SIG-M5 treated with dmso at 0.1 percent for 504 hours (cell line): ENCODE data around the gene TFAM.

Experiments
- DNase-seq: peaks from one replicate; lab custom pipeline; 2025; ENCODE audit not compliant: unreplicated experiment; lab: John Stamatoyannopoulos, UW

TFAM gene

GRCh38 chr10:58384999-58385783 is at the start of gene TFAM:
TSS of gene TFAM (plus strand) at chr10:58385410. CDS start at chr10:58385548, 138 bp downstream.
- peak; percentile 84 for DNase-seq

- no peak for DNase-seq
Observed at GRCh38 chr10:58336242-58336641, 49.0 kb upstream of the TFAM start.

DNA sequence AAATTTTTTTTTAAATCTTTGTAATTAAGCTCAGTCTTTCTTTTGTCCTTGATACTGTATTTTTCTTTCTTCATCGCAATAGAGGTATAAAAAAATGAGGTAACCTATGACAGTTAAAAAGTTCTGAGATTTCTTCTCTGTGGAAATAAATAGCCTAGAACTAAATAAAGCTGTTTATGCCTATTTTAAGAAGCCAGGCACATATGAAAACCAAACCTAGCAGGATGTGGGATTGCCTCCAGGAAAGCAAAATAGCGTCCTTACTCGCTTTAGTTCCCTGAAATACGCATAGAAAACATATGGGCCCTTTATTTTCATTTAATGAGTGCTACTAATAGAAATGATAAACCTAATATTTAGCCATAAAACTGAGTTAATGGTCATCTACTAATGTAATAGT is 43.8 kb upstream of the TFAM start:
- no peak for DNase-seq

- DNase-seq, result no peak
Observed at GRCh38 chr10:58341947-58342346, 43.3 kb upstream of the TFAM start.

- DNase-seq, result no peak
Observed at GRCh38 chr10:58347967-58348366, 37.2 kb upstream of the TFAM start.

DNA sequence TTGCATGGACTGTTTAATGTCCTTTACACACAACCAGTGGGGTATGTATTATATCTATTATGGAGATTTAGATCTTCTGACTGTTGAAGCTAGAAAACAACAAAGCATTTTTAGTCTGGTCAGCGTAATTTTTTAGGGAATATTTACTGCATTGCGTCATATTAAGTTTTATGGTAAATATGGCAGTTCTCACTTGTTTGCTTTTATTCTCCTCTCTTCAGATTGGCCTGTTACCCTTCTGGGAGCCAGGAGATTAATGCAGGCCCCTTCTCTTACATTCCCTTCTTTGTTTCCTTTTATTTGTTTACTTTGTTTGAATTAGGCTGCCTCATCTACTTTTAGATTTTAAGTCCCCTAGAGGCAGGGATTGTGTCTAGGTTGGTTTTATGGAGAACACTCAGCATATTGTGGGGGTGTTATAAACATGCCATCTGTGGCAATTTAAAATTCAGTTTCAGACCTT is 36.6 kb upstream of the TFAM start:
- DNase-seq, result no peak

DNA sequence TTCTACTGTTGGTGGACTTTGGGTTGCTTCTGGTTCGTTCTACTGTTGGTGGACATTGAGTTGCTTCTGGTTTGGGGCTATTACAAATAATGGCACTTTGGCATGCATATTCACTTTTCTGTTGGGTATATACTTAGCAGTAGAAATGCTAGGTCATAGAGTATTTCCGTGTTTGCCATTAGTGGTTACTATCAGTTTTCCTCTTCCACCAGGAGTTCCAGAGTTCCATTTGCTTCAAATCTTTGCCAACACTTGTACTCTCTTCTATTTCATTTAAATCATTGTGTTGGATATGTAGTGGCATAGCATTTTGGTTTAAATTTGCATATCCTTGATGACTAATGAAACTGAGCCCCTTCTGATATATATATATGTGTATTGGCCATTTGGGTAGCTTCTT is 35.2 kb upstream of the TFAM start:
- no peak for DNase-seq

GRCh38 chr10:58350619-58351323 is 34.4 kb upstream of the TFAM start:
- peak; percentile 29 for DNase-seq

DNA sequence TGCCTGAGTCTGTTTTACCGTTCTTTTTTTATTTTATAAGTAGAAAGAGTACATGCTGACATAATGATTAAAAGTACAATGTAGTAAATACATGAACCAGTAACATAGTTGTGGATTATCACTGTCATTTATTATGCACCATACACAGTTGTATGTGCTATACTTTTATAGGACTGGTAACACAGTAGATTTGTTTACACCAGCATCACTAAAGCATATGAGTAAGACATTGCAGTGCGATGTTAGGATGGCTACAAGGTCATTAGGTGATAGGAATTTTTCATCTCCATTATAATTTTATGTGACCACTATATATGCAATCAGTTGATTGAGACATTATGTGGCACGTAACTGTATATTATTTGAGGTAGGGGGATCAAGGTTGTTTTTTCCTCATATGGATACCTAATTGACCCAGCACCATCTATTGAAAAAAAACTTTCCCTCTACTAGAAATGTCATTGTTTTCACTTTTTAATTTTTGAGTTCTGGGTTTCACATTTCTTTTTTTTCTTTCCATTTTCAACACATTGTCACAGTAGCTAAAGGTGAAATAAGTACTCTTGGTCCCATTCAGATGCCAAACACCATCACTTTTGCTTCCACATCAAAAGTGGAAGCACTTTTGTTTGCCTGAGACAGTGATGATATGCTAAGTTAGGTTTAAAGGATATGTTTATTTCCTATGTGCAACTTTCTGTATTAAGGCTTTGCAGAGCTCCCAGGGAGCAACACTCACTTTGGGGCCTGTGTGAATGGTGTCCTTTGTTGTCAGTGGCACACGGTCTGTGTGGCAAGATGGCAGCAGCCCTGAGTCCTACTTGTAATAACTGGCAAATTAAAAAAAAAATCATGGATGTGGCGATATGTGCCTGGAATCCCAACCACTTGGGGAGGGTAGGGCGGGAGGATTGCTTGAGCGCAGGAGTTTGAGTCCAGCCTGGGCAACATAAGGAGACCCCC is 33.3 kb upstream of the TFAM start:
- DNase-seq, result no peak

GRCh38 chr10:58352956-58353610 is 32.1 kb upstream of the TFAM start:
- DNase-seq, result no peak

- DNase-seq, result no peak
Observed at GRCh38 chr10:58356756-58357155, 28.5 kb upstream of the TFAM start.

GRCh38 chr10:58358314-58358933 is 26.8 kb upstream of the TFAM start:
- DNase-seq, result no peak

DNA sequence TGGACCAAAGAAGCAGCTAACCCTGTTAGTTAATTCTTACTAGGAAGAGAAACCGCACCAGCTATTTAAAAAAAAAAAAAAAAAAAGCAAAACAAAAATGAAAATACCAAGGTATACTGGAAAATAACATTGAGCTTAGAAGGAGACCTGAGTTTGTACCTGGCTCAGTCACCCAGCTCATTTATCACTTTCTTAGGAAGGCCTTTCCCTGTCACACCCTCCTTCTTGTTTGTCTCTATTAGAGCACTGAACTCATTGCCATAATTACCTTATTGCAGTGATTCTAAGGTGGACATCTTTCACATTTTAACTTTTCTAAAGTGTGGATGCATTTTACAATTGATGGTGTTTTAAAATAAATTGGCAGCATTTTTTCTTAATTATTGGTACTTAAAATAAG is 26.3 kb upstream of the TFAM start:
- DNase-seq, result no peak

DNA sequence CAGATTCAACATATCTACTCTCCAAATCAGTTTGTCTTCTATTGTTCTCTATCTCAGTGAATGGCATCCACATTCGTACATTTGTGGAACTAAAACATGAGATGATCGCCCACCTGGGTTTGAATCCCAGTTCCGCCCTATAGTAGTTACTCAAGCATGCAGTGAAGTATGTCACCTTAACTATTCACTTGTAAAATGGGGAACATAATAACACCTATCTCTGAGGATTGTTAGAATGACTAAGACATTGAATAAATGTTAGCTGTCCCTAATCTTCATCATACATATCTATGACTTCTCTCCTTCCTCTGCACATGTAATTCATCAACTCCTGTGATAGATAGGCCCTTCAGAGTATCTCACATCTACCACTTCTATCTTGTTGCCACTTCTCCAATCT is 25.7 kb upstream of the TFAM start:
- no peak for DNase-seq

DNA sequence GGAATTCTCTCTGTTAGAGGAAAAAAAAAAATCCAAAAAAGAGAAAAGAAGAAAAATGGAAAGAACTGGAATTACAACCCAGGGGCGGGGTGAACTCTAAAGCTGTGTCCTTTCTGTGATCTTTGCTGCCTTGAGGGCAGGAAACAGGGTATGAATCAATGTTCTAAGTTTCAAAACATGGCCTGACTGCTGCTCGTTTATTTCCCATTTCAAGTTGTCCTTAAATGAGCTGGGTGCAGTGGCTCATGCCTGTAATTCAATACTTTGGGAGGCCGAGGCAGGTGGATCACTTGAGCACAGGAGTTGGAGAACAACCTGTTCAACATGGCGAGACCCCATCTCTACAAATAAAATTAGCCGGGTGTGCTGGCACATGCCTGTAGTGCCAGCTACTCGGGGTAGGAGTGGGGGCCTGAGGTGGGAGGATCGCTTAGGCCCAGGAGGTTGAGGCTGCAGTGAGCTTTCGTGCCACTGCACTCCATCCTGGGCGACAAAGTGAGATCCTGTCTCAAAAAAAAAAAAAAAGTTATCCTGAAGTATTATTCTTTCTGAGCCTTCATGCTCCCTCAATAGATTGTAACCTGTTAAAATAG is 24.7 kb upstream of the TFAM start:
- DNase-seq, result no peak

- no peak for DNase-seq
Observed at GRCh38 chr10:58361353-58361752, 23.9 kb upstream of the TFAM start.

DNA sequence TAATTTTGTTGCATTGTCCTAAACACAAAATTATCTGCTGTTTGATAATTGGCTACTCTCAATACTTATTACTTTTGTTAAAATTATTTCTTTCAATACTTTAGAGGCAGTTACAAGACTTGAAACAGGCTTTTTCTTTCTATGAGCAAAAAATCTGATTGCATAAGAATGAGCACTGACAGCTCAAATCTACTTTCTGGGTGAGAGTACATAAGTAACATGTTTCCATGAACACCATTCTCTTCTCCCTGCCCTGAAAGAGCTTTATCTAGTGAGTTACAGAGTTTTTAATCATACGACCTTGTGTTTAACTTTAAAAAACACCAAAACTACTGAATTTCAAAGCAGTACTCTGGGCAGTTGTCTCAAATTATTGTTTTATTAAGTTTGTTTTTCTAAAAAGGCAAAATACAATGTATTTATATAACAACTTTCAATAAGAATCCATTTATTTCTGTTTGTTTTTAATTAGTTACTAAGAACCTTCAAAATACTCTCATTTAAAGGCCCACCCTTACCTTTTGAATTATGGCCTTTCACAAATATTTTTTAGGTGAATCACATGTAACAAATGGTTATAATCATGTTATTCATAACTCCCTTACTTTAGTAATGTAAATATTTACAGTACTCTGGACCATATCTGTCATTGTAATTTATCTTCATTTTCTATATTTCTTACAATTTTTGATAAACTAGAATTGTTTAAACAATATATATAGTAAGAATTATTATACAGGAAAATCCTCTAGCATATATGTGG is 23.0 kb upstream of the TFAM start:
- no peak for DNase-seq

DNA sequence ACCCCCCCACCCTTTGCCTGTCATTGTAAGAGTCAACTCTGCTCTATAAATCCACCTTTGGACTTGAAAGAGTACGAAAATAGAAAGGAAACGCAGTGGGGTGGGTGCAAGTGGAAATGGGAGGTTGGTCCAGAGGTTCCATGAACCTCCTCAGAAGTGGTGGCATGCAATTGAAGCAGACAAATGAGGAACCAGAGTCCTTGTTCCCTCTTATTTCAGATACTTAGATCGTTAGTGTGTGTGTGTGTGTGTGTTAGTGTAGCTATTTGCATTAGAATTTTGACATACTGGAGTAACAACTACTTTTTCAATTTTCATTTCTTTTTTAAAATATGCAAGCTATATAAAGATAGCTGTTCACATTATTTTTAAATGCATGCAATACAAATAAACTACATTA is 18.1 kb upstream of the TFAM start:
- DNase-seq, result peak; percentile 8

DNA sequence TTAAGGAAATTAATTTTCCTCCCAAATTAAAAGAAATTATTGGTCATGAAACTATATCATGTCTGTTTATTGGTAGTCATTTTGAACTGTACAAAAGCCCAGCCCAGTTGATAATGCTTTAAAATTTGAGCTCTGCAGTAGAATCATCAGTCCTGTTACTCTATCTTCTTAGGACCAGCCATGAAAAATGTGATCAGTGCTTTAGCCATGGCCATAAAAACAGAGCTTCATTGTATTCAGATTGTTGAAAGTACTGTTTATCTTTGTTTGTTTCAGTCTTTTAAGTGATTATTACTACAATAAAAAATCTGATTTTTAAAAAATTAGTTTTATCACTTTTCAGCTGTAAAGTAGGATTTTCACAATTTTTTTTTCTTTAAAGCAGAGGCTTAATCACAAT is 13.7 kb upstream of the TFAM start:
- DNase-seq, result no peak
